HPDE6-E6E7 (cell line): ENCODE data around the gene CPSF3.

Source experiments
- DNase-seq: peaks from one replicate; pipeline ENCODE4 v3.0.0; 2011; ENCODE audit warnings: missing footprints; ENCODE audit errors: extremely low spot score

The CPSF3 gene

GRCh38 chr2:9423100-9423921 lies at the start of gene CPSF3, which contains the start of gene ITGB1BP1:
TSS of gene CPSF3 (plus strand) at chr2:9423654. CDS start at chr2:9423774, 120 bp downstream.
TSS of gene ITGB1BP1 (minus strand) at chr2:9423528. CDS start at chr2:9418697, 4,831 bp downstream.
- peak; percentile 99 for DNase-seq

GRCh38 chr2:9374071-9374730 lies 49.3 kb upstream of the CPSF3 start:
- DNase-seq: no peak

- DNase-seq: no peak
Observed at GRCh38 chr2:9375857-9376428, 47.5 kb upstream of the CPSF3 start.

- DNase-seq: no peak
Observed at GRCh38 chr2:9377461-9378097, 45.9 kb upstream of the CPSF3 start.

- peak; percentile 66 for DNase-seq
Observed at GRCh38 chr2:9378433-9379390, 44.7 kb upstream of the CPSF3 start.

GRCh38 chr2:9379391-9379755 lies 44.1 kb upstream of the CPSF3 start:
- DNase-seq: no peak

- peak; percentile 31 for DNase-seq
Observed at GRCh38 chr2:9380702-9381628, 42.5 kb upstream of the CPSF3 start.

GRCh38 chr2:9382604-9383235 lies 40.7 kb upstream of the CPSF3 start:
- no peak for DNase-seq

GRCh38 chr2:9384521-9384920 lies 38.9 kb upstream of the CPSF3 start:
- DNase-seq: no peak

GRCh38 chr2:9385841-9386240 lies 37.6 kb upstream of the CPSF3 start:
- DNase-seq: no peak

- no peak for DNase-seq
Observed at GRCh38 chr2:9388199-9388681, 35.2 kb upstream of the CPSF3 start.

GRCh38 chr2:9388950-9389911 lies 34.2 kb upstream of the CPSF3 start:
- no peak for DNase-seq

GRCh38 chr2:9390151-9390850 lies 33.2 kb upstream of the CPSF3 start:
- no peak for DNase-seq

- DNase-seq: no peak
Observed at GRCh38 chr2:9390991-9391390, 32.5 kb upstream of the CPSF3 start.

GRCh38 chr2:9391961-9392720 lies 31.3 kb upstream of the CPSF3 start:
- no peak for DNase-seq

- no peak for DNase-seq
Observed at GRCh38 chr2:9392898-9393765, 30.3 kb upstream of the CPSF3 start.
